Stimulated activated CD8-positive, alpha-beta memory T cell treated with anti-CD3 and anti-CD28 coated beads, Interleukin-4, amount 100 ng/mL, for 1 hour (primary cell): Measurements from ENCODE around the gene KRT2.

ENCODE experiments used
- DNase-seq, 2 donors: peaks; one replicate each; pipeline ENCODE4 v3.0.0-alpha.2; 2020; ENCODE audit warnings: low read depth in 2 of 2, low spot score in 1 of 2

KRT2 gene

DNA sequence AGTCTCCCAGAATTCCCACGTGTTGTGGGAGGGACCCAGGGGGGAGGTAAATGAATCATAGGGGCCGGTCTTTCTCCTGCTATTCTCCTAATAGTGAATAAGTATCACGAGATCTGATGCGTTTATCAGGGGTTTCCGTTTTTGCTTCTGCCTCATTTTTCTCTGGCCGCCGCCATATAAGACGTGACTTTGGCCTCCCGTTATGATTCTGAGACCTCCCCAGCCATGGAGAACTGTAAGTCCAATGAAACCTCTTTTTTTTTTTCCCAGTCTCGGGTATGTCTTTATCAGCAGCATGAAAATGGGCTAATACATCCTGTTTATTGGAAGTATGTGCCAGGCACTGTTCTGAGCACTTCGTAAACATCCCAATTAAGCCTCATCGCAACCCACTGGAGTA lies 51.5 kb downstream of the KRT2 start:
- no peak for DNase-seq

DNA sequence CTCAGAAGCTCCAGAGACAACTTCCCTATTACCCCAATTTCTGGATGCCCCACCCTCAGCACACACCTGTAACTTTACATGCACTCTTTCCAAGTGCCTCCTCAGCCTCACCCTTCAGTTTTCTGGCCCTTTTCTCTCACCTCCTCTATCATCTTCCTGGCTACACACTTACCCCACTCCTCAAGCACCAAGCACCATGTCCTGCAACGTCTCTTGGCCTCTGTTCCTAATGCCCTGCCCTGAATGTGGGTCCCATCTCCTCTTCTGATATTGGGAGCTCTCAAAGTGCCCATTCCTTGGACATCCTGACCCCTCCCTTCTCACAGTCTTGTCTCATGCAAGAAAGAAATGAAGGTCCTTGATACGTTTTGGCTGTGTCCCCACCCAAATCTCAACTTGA lies 51.9 kb downstream of the KRT2 start:
- DNase-seq: no peak

DNA sequence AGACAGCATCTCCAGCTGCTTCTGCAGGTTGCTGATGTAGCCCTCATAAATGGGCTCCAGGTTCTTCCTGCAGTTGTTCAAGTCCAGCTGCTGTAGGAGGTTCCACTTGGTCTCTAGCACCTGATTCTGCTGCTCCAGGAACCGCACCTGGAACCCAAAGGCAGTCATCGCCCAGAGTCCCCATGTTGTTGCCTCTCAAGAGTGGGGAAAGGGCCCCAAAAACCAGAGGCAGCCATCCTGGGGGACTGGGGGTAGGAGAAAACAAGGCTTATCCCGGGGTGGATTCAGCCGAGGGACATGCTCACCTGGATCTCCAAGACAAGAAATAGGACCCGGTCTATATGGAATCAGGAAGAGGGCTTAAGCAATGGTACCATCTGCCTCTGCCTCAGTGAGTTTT lies 53.0 kb downstream of the KRT2 start:
- DNase-seq: no peak
